NCI-H446 treated with DMSO at 0.1 percent for 48 hours (cell line): ENCODE measurements around the gene OR2T6.
"Not testable (repeated sequence)": the region's sequence is repeated elsewhere in the genome, so short reads cannot be mapped to it uniquely, and the experiment has no call there.

ENCODE experiments used
- DNase-seq: peaks from one replicate; lab custom pipeline; 2025; lab: John Stamatoyannopoulos, UW

Gene OR2T6

GRCh38 chr1:248433811-248434415 is 58.4 kb downstream of the OR2T6 start:
- not testable (repeated sequence) for DNase-seq

- DNase-seq = not testable (repeated sequence)
Observed at GRCh38 chr1:248434913-248435312, 59.4 kb downstream of the OR2T6 start.

- DNase-seq = not testable (repeated sequence)
Observed at GRCh38 chr1:248436303-248436702, 60.8 kb downstream of the OR2T6 start.

GRCh38 chr1:248438668-248439067 is 63.1 kb downstream of the OR2T6 start:
- DNase-seq = not testable (repeated sequence)

GRCh38 chr1:248439283-248439682 is 63.7 kb downstream of the OR2T6 start:
- not testable (repeated sequence) for DNase-seq
